PC-3 (cell line): ENCODE measurements around the gene AFAP1L2.

ENCODE experiments used
- CTCF ChIP-seq: fragments of 300-600 bp; sonication (generic); conservative IDR thresholded peaks from 2 replicates; pipeline ENCODE4 v1.5.1; 2017; ENCODE audit warnings: antibody characterized with exemption, low read depth, mild to moderate bottlenecking, low read length
- EZH2 ChIP-seq: fragments of 300-600 bp; sonication (generic); IDR thresholded peaks from one replicate; pipeline ENCODE4 v1.6.1; 2017; ENCODE audit warnings: antibody characterized with exemption, mild to moderate bottlenecking, low read length; ENCODE audit not compliant: unreplicated experiment
- EZH2phosphoT487 ChIP-seq: fragments of 300-600 bp; sonication (generic); IDR thresholded peaks from 2 replicates; pipeline ENCODE4 v1.6.1; 2018; ENCODE audit warnings: mild to moderate bottlenecking, antibody characterized with exemption, low read length, borderline replicate concordance

GRCh38 chr10:114291076-114291475 is 113.2 kb downstream of the AFAP1L2 start:
- TF ChIP-seq CTCF (no peak), EZH2 (no peak), EZH2phosphoT487 (no peak)
